Neural cell (in vitro differentiated cells): Measurements from ENCODE around the gene TMEM179B. TPM values are rescaled to one million over a fixed set of nuclear protein-coding genes. Genes with fewer than 3 reads are reported as not detected.

Source experiments
- H2AFZ ChIP-seq: fragments of 200-600, 300-800 bp; sonication (generic), shearing (Covaris generic); 2 replicates; pipeline ENCODE4 v1.6.0; 2014; ENCODE audit warnings: low read depth, mild to moderate bottlenecking, antibody characterized with exemption, low read length, moderate library complexity
- H3F3A ChIP-seq: fragments of 200-600 bp; shearing (Covaris generic); 2 replicates; pipeline ENCODE4 v1.6.1; 2016; ENCODE audit warnings: mild to moderate bottlenecking, moderate library complexity, mixed read lengths, antibody characterized with exemption, low read length; ENCODE audit not compliant: insufficient read depth, poor library complexity, severe bottlenecking
- H3K27ac ChIP-seq: fragments of 200-600, 300-800 bp; sonication (generic), shearing (Covaris generic); 2 replicates; pipeline ENCODE4 v1.5.1; 2014; ENCODE audit warnings: mild to moderate bottlenecking, low read length, moderate library complexity
- H3K27me3 ChIP-seq: fragments of 300-800, 200-600 bp; sonication (generic), shearing (Covaris generic); 2 replicates; pipeline ENCODE4 v1.6.0; 2014; ENCODE audit warnings: mild to moderate bottlenecking, low read depth, low read length, moderate library complexity; ENCODE audit not compliant: insufficient read depth
- H3K36me3 ChIP-seq: fragments of 300-800, 200-600 bp; sonication (generic), shearing (Covaris generic); 2 replicates; pipeline ENCODE4 v1.5.1; 2014; ENCODE audit warnings: mild to moderate bottlenecking, antibody characterized with exemption, low read length, moderate library complexity; ENCODE audit not compliant: insufficient read depth
- H3K4me2 ChIP-seq: fragments of 300-800, 200-600 bp; sonication (generic), shearing (Covaris generic); 2 replicates; pipeline ENCODE4 v1.6.0; 2014; ENCODE audit warnings: mild to moderate bottlenecking, low read length
- H3K4me3 ChIP-seq: fragments of 300-800, 200-600 bp; sonication (generic), shearing (Covaris generic); 2 replicates; pipeline ENCODE4 v1.5.1; 2014; ENCODE audit warnings: mild to moderate bottlenecking, low read length, moderate library complexity
- H3K79me2 ChIP-seq: fragments of 200-600 bp; shearing (Covaris generic); replicated peaks from 2 replicates; pipeline ENCODE4 v1.6.0; 2014; ENCODE audit warnings: mild to moderate bottlenecking, low read length, moderate library complexity; ENCODE audit not compliant: insufficient read depth
- H3K9ac ChIP-seq: fragments of 300-800, 200-600 bp; sonication (generic), shearing (Covaris generic); 2 replicates; pipeline ENCODE4 v1.6.1; 2016; ENCODE audit warnings: mild to moderate bottlenecking, low read length, mixed read lengths
- H3K9me2 ChIP-seq: fragments of 200-600 bp; shearing (Covaris generic); 2 replicates; pipeline ENCODE4 v1.6.1; 2016; ENCODE audit warnings: mild to moderate bottlenecking, low read length, mixed read lengths; ENCODE audit not compliant: insufficient read depth
- H3K9me3 ChIP-seq: fragments of 200-600, 300-800 bp; sonication (generic), shearing (Covaris generic); 2 replicates; pipeline ENCODE4 v1.6.1; 2016; ENCODE audit warnings: mild to moderate bottlenecking, mixed run types, low read length, moderate library complexity, mixed read lengths
- H4K20me1 ChIP-seq: fragments of 200-600 bp; shearing (Covaris generic); 2 replicates; pipeline ENCODE4 v1.6.1; 2016; ENCODE audit warnings: mild to moderate bottlenecking, mixed run types; ENCODE audit not compliant: insufficient read depth
- EP300 ChIP-seq: fragments of 450-650 bp; conservative IDR thresholded peaks from 2 replicates; pipeline ENCODE4 v1.6.1; 2014; ENCODE audit warnings: antibody characterized with exemption, mild to moderate bottlenecking, moderate library complexity; ENCODE audit not compliant: poor library complexity, severe bottlenecking
- EZH2 ChIP-seq: fragments of 200-600, 300-800 bp; shearing (Covaris generic), sonication (generic); IDR thresholded peaks from 2 replicates; pipeline ENCODE4 v1.6.1; 2014; ENCODE audit warnings: antibody characterized with exemption, low read length, borderline replicate concordance, mild to moderate bottlenecking; ENCODE audit not compliant: insufficient read depth, poor library complexity, severe bottlenecking
- MXI1 ChIP-seq: fragments of 450-650 bp; conservative IDR thresholded peaks from 2 replicates; pipeline ENCODE4 v1.6.1; 2014; ENCODE audit warnings: antibody characterized with exemption, mild to moderate bottlenecking; ENCODE audit not compliant: poor library complexity, severe bottlenecking
- POLR2AphosphoS5 ChIP-seq: IDR thresholded peaks from 2 replicates; pipeline ENCODE4 v1.6.1; 2012
- RAD21 ChIP-seq: fragments of 450-650 bp; conservative IDR thresholded peaks from 2 replicates; pipeline ENCODE4 v1.6.1; 2014; ENCODE audit warnings: antibody characterized with exemption, mild to moderate bottlenecking, moderate library complexity
- REST ChIP-seq: IDR thresholded peaks from 2 replicates; pipeline ENCODE4 v1.6.1; 2012; ENCODE audit warnings: borderline replicate concordance
- SMC3 ChIP-seq: fragments of 450-650 bp; conservative IDR thresholded peaks from 2 replicates; pipeline ENCODE4 v1.6.1; 2014; ENCODE audit warnings: antibody characterized with exemption, mild to moderate bottlenecking, moderate library complexity; ENCODE audit not compliant: poor library complexity
- TAF1 ChIP-seq: IDR thresholded peaks from 2 replicates; pipeline ENCODE4 v1.6.1; 2012; ENCODE audit warnings: low read depth
- polyA plus RNA-seq: library from polyadenylated mRNA; depleted of rRNA; stranded (reverse); fragments of >200 nt; gene quantifications from 2 replicates; pipeline ENCODE4 v1.2.3, GENCODE V29; 2014
- TF ChIP-seq, protein P1 (sequence below): fragments of 450-650 bp; IDR thresholded peaks from 2 replicates; pipeline ENCODE4 v1.5.1; 2014; ENCODE audit warnings: antibody characterized with exemption, mild to moderate bottlenecking, moderate library complexity; ENCODE audit not compliant: poor library complexity, severe bottlenecking

TMEM179B gene
- polyA plus RNA-seq, 1 donor from 2014 or later: 24.5 TPM

DNA sequence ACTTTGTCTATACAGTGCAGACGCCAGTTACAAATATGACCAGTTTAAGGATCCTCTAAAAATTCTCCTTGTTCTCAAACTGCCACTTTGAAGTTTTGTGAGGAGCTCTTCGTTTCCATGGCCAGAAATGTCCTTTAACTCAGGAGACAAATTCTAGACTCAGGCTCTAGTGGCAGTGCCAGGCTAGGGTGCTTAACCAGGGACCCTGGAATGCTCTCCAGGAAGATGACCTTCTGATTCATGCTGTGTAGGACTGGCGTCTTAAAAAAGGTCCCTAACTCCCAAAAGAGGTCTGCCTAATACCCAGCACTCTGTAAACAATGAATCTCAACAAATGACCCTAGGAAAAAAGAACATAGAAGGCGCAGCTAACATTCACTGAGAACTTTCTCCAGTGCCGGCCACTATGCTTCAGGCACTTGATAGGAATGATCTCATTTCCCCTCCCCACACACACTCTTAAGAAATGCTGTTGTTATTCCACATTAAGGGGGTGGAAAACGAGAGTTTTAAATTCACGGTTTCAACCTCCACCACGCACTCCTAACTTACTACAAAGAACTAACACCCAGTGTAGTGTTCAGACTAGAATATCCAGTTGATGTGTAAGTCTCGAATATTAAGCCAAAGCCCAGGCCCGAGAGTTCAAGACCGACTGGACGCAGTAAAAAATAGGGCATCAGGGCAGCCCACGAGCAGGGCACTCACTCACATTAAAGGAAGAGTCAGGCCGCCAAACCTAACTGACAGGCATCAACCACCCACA is 17.3 kb downstream of the TMEM179B start:
- Histone ChIP-seq H3K36me3 (no peaks in the 10 kb centered on the region), H3K27ac (peak overlapping the region; percentile 89), H3K9me3 (no peaks in the 10 kb centered on the region), H4K20me1 (peaks cover 6% of the 10 kb centered on the region), H3K79me2 (peaks cover 23% of the 10 kb centered on the region), H3K27me3 (no peaks in the 10 kb centered on the region), H3K4me2 (peak overlapping the region; percentile 91), H2AFZ (no peak overlapping the region), H3K9me2 (no peaks in the 10 kb centered on the region), H3K4me3 (peak overlapping the region; percentile 89), H3K9ac (peak overlapping the region; percentile 84), H3F3A (no peaks in the 10 kb centered on the region)
- TF ChIP-seq POLR2AphosphoS5 (no peak), REST (no peak), EP300 (no peak)

- H3F3A ChIP-seq: no peaks in the 10 kb centered on the region
- H3K4me3 ChIP-seq: peak within 1 kb of the TSS; percentile 89
- peaks cover 6% of the 10 kb centered on the region for H4K20me1 ChIP-seq
- H3K4me2 ChIP-seq: peak within 1 kb of the TSS; percentile 98
- H3K9me3 ChIP-seq: no peaks in the 10 kb centered on the region
- H2AFZ ChIP-seq: peak within 1 kb of the TSS; percentile 79
- H3K27ac ChIP-seq: peak within 1 kb of the TSS; percentile 89
- TF ChIP-seq TAF1 (peak; percentile 96), EP300 (peak; percentile 50), POLR2AphosphoS5 (peak; percentile 99), REST (peak; percentile 77), SMC3 (peak; percentile 51), EZH2 (no peak), MXI1 (peak; percentile 92), RAD21 (peak; percentile 30)
- TF ChIP-seq, protein P1, sequence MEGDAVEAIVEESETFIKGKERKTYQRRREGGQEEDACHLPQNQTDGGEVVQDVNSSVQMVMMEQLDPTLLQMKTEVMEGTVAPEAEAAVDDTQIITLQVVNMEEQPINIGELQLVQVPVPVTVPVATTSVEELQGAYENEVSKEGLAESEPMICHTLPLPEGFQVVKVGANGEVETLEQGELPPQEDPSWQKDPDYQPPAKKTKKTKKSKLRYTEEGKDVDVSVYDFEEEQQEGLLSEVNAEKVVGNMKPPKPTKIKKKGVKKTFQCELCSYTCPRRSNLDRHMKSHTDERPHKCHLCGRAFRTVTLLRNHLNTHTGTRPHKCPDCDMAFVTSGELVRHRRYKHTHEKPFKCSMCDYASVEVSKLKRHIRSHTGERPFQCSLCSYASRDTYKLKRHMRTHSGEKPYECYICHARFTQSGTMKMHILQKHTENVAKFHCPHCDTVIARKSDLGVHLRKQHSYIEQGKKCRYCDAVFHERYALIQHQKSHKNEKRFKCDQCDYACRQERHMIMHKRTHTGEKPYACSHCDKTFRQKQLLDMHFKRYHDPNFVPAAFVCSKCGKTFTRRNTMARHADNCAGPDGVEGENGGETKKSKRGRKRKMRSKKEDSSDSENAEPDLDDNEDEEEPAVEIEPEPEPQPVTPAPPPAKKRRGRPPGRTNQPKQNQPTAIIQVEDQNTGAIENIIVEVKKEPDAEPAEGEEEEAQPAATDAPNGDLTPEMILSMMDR: peak; percentile 63
- H3K79me2 ChIP-seq: peaks cover 23% of the 10 kb centered on the region
- no peaks in the 10 kb centered on the region for H3K36me3 ChIP-seq
- no peaks in the 10 kb centered on the region for H3K27me3 ChIP-seq
- peak within 1 kb of the TSS; percentile 84 for H3K9ac ChIP-seq
- no peaks in the 10 kb centered on the region for H3K9me2 ChIP-seq
These were observed 18.1 kb downstream of the TMEM179B start, which contains the start of gene NXF1 for GRCh38 chr11:62805076-62805892. Gene NXF1, minus strand, starts transcription at chr11:62805440. Its CDS starts 84 bp downstream, at chr11:62805356.
